A673 (cell line): ENCODE measurements around the gene PHEX.

Source experiments
- EZH2 ChIP-seq: fragments of 200-600 bp; sonication (generic); IDR thresholded peaks from 2 replicates; pipeline ENCODE4 v1.6.1; 2017; ENCODE audit warnings: borderline replicate concordance, low read depth, mild to moderate bottlenecking, mixed read lengths, antibody characterized with exemption, low read length; ENCODE audit not compliant: poor library complexity, severe bottlenecking
- TF ChIP-seq, protein P1 (sequence below): fragments of 300-800, 200-600 bp; sonication (generic); conservative IDR thresholded peaks from 2 replicates; pipeline ENCODE4 v1.5.1; 2017; ENCODE audit warnings: low read depth, mild to moderate bottlenecking, antibody characterized with exemption, low read length, moderate library complexity, mixed read lengths

DNA sequence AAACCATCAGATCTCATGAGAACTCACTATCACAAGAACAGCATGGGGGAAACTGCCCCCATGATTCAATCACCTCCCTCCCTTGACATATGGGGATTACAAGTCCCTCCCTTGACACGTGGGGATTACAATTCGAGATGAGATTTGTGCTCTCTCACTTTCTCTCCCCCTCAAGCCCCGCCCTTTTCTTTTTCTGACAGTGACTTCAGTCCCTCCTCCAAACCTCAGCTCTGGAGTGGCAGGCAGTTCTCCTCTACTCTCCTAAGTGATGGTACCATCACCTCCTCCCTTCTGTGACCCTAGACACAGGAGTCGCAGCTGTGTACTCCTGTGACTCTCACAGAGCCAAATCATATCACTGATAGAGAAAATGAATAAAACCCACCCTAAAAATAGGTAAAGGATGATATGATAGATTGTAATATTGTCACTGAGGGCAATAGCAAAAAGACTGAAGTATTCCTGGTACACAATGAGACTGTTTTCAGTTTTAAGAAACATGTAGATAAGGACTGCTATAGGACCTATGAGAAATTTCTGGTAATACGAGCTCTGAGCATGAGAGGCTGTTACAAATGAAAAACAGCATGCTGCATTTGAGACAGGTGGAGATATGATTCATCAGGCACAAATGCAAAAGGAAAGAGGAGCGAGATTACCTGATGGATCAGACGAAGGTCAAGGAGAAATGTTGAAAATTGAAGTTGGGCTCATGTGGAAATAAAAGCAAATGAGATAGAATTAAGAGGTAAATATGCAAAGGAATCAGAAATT, 139.3 kb downstream of the PHEX start:
- TF ChIP-seq, protein P1, sequence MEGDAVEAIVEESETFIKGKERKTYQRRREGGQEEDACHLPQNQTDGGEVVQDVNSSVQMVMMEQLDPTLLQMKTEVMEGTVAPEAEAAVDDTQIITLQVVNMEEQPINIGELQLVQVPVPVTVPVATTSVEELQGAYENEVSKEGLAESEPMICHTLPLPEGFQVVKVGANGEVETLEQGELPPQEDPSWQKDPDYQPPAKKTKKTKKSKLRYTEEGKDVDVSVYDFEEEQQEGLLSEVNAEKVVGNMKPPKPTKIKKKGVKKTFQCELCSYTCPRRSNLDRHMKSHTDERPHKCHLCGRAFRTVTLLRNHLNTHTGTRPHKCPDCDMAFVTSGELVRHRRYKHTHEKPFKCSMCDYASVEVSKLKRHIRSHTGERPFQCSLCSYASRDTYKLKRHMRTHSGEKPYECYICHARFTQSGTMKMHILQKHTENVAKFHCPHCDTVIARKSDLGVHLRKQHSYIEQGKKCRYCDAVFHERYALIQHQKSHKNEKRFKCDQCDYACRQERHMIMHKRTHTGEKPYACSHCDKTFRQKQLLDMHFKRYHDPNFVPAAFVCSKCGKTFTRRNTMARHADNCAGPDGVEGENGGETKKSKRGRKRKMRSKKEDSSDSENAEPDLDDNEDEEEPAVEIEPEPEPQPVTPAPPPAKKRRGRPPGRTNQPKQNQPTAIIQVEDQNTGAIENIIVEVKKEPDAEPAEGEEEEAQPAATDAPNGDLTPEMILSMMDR, result no peak
- TF ChIP-seq EZH2, result no peak
